Hypothalamus (tissue), 51 donors: ENCODE measurements around the gene MAGEB18.

Source experiments
- DNase-seq, 51 donors: peaks; one replicate each; lab custom pipeline; 2025; lab: John Stamatoyannopoulos, UW

MAGEB18 gene

DNA sequence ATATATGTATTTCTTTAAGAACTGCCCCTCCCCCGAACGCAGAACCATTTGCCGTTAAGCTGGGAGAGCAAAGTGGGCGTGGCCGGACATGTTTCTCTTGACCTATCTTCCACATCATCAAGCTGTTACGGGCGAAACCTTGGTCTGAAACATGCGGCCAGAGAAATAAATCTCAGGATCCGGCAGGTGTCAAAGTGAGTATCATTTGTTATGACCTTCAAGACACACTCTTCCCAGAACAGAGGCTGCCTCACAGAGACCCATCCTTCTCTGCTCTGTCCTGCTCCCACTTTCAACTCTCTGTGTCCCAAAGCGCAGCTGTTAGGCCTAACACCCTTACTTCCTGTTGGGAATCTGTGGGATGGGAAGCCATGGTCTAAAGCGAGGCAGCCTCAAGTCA is at the start of gene MAGEB18:
Gene MAGEB18, plus strand, starts transcription at position 70 of the 400 bp plus-strand sequence. CDS start 643 bp downstream, outside the sequence.
- peak in 1 of 51 donors; percentile 0 for DNase-seq

DNA sequence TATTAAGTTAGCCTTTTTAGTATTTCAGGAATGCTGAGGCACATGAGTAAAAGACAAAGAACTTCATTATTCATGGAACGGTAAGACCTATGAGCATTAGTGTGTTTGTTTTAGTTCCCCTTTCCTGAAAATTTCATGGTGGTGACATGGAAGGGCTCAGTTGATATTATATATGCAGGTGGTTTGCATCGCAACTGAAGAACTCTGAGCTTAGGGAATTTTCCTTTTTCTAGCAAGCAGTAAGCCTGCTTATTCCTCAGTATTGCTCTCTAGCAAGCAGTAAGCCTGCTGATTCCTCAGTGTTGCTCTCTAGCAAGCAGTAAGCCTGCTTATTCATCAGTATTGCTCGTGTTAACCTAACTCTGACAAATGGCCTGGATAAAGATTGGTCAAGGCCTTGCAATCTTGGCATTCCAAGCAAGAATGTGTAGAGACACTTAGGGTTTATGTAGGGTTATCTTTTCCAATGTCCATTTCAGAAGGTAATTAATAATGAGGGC is 37.7 kb upstream of the MAGEB18 start:
- no peak for DNase-seq

DNA sequence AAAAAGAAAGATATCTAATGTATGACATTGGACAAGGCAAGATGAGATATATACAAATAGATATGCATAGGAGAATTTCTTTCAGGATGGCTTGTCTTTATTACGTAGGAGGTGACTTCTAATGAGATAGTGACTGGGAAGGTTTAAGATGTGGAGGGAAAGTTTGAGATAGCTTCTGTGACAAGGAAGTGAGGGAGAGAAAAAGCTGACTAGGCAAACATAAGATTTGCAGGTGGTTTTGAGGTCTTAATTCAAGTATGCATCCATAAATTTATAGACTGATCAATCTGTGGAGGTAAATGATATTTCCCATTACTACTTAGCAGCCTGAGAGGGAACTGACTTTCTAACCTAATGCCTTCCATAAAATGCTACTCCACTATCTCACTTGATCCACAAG is 29.0 kb upstream of the MAGEB18 start:
- no peak for DNase-seq

DNA sequence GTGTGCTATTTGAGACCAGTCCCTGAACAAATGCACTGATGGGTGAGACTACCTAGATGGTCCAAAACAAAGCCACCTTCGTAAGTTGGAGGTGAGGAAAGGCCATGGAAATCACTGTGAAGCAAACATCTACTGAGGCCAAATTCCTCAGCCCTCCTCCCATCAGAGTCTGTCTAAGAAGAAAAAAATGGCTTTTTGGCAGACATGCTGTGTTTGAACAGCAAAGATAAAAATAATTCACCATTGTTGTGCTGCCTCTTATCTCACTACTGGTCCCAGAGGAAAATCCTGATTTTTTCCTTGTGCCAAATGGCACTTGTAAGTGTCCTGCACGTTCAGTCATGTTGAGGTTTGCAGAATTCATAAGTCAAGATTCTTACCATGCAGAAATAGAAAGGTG is 7.9 kb downstream of the MAGEB18 start:
- DNase-seq: no peak

DNA sequence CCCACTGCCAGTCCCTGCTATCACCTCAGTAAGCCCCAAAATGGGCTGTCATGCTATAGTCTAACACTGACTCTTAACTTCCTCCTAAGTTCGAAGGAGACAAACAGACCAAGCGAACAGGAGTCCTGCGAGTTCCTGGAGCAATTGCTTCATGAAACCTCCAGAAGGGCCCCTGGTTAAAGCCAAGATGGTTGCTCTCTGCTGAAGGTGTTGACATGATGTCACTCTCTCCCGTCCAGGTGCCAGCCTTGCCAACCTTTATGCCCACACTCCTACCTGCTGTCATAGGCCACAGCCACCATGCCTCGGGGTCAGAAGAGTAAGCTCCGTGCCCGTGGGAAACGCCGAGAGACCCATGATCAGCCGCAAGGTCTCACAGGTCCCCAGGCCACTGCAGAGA is 22.2 kb downstream of the MAGEB18 start, which contains the start of gene MAGEB6B:
Gene MAGEB6B, plus strand, starts transcription at position 301 of the 400 bp plus-strand sequence. Its CDS starts 0 bp downstream, at position 301.
- DNase-seq: no peak
